ENCODE results near the gene CENPP.

CENPP gene

DNA sequence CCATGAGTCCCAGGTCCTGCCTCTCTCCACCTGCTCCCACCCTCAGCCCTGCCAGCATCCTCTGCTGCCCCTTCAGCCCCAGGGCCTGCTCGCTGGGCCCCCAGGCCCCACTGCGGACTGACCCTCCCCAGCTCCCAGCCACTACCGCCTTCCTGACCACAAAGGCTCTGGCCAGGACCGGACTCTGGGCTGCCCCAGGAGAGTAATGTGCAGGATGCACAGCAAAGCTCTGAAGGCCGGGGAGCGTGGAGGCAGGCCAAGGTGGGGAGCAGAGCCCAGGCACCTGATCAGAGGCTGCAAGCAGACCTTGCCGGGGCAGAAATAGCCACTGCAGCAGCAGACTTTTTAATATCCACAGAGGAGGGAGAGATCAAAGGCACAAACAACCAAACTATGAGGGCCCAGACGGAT lies 316.3 kb downstream of the CENPP start:
- Histone ChIP-seq H2AFZ (ENCODE audit: low read length) (no peak overlapping the region), H3K79me2 (ENCODE audit: low read length) (peaks cover 11% of the 10 kb centered on the region; the same call in 1 of the 2 replicates), H3K27ac (ENCODE audit: low read length) (no peak overlapping the region), H3K27me3 (replicated peaks; ENCODE audit: insufficient read depth, low read length) (no peaks in the 10 kb centered on the region), H4K20me1 (ENCODE audit: insufficient read depth, low read length) (no peaks in the 10 kb centered on the region), H3K9ac (ENCODE audit: low read length) (no peak overlapping the region), H3K4me1 (ENCODE audit: low read length) (no peaks in the 10 kb centered on the region), H3K4me3 (ENCODE audit: low read length) (no peak overlapping the region), H3K9me3 (replicated peaks; ENCODE audit: insufficient read depth, low read length) (no peaks in the 10 kb centered on the region), H3K4me2 (ENCODE audit: low read depth, low read length) (no peak overlapping the region), H3K36me3 (replicated peaks; ENCODE audit: insufficient read depth, low read length) (peaks cover 5% of the 10 kb centered on the region; the same call in 1 of the 2 replicates), H3K9me2 (replicated peaks; ENCODE audit: insufficient read depth, low read length) (no peaks in the 10 kb centered on the region), H3F3A (ENCODE audit: insufficient read depth, low read length) (no peaks in the 10 kb centered on the region)
- TF ChIP-seq, protein P1, sequence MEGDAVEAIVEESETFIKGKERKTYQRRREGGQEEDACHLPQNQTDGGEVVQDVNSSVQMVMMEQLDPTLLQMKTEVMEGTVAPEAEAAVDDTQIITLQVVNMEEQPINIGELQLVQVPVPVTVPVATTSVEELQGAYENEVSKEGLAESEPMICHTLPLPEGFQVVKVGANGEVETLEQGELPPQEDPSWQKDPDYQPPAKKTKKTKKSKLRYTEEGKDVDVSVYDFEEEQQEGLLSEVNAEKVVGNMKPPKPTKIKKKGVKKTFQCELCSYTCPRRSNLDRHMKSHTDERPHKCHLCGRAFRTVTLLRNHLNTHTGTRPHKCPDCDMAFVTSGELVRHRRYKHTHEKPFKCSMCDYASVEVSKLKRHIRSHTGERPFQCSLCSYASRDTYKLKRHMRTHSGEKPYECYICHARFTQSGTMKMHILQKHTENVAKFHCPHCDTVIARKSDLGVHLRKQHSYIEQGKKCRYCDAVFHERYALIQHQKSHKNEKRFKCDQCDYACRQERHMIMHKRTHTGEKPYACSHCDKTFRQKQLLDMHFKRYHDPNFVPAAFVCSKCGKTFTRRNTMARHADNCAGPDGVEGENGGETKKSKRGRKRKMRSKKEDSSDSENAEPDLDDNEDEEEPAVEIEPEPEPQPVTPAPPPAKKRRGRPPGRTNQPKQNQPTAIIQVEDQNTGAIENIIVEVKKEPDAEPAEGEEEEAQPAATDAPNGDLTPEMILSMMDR (IDR thresholded peaks at IDR 0.05; ENCODE audit: low read length): no peak
- TF ChIP-seq EZH2phosphoT487 (IDR thresholded peaks at IDR 0.05; ENCODE audit: low read length): no peak
- TF ChIP-seq EZH2 (optimal IDR thresholded peaks at IDR 0.05; ENCODE audit: low read depth, low read length): no peak
- DNase-seq: no peak

DNA sequence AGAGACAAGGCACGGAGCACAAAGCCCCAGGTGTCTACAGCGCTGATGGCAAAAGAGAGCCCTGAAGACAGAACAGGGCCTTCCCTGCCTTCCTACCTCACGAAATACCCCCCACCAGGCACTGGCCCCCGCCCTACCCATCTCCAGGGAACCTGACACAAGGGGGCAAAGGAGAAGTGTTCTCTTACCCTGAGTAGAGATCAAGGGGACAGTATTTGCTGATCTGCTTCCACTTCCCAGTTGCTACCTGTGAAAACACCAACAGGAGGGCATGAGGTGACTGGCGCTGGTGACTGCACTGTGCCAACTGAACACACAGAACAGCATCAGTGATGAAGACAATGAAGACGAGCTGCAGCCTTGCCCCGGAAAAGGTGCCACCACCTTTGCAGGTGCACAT lies 316.8 kb downstream of the CENPP start:
- no peak for TF ChIP-seq EZH2phosphoT487 (IDR thresholded peaks at IDR 0.05; ENCODE audit: low read length)
- no peak for TF ChIP-seq EZH2 (optimal IDR thresholded peaks at IDR 0.05; ENCODE audit: low read depth, low read length)
- TF ChIP-seq, protein P1 (IDR thresholded peaks at IDR 0.05; ENCODE audit: low read length): no peak
- Histone ChIP-seq H3F3A (ENCODE audit: insufficient read depth, low read length) (no peaks in the 10 kb centered on the region), H3K27me3 (replicated peaks; ENCODE audit: insufficient read depth, low read length) (no peaks in the 10 kb centered on the region), H3K9me3 (replicated peaks; ENCODE audit: insufficient read depth, low read length) (no peaks in the 10 kb centered on the region), H3K4me1 (ENCODE audit: low read length) (no peaks in the 10 kb centered on the region), H4K20me1 (ENCODE audit: insufficient read depth, low read length) (no peaks in the 10 kb centered on the region), H3K36me3 (replicated peaks; ENCODE audit: insufficient read depth, low read length) (peaks cover 5% of the 10 kb centered on the region; the same call in 1 of the 2 replicates), H3K4me3 (ENCODE audit: low read length) (no peak overlapping the region), H3K9me2 (replicated peaks; ENCODE audit: insufficient read depth, low read length) (no peaks in the 10 kb centered on the region), H2AFZ (ENCODE audit: low read length) (no peak overlapping the region), H3K4me2 (ENCODE audit: low read depth, low read length) (no peak overlapping the region), H3K27ac (ENCODE audit: low read length) (no peak overlapping the region), H3K79me2 (ENCODE audit: low read length) (peaks cover 11% of the 10 kb centered on the region; the same call in 1 of the 2 replicates), H3K9ac (ENCODE audit: low read length) (no peak overlapping the region)
- no peak for DNase-seq

DNA sequence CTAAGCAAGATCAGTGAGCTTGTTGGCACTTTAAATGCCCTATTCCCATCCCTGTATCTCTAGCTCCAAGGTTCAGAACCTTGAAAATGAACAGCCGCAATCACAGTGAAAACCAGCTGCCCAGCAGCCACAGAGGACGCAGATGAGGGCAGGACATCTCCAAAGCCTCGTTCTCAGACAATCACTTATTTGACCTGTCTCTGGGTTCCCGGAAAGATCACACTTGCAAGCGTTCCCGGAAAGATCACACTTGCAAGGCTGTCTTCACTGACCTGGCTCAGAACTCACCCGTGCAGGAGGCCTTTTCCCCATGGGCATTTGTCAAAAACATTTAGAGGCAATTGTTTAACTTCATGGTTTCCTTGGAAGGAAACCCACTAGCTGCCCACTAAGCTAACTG lies 318.5 kb downstream of the CENPP start:
- Histone ChIP-seq H3K36me3 (replicated peaks; ENCODE audit: insufficient read depth, low read length) (peaks cover 5% of the 10 kb centered on the region; the same call in 1 of the 2 replicates), H3K79me2 (ENCODE audit: low read length) (peaks cover 11% of the 10 kb centered on the region; the same call in 1 of the 2 replicates), H2AFZ (ENCODE audit: low read length) (no peak overlapping the region), H4K20me1 (ENCODE audit: insufficient read depth, low read length) (no peaks in the 10 kb centered on the region), H3K27ac (ENCODE audit: low read length) (no peak overlapping the region), H3K4me3 (ENCODE audit: low read length) (no peak overlapping the region), H3K9me2 (replicated peaks; ENCODE audit: insufficient read depth, low read length) (no peaks in the 10 kb centered on the region), H3K4me2 (ENCODE audit: low read depth, low read length) (no peak overlapping the region), H3F3A (ENCODE audit: insufficient read depth, low read length) (no peaks in the 10 kb centered on the region), H3K9me3 (replicated peaks; ENCODE audit: insufficient read depth, low read length) (no peaks in the 10 kb centered on the region), H3K9ac (ENCODE audit: low read length) (no peak overlapping the region), H3K4me1 (ENCODE audit: low read length) (no peaks in the 10 kb centered on the region), H3K27me3 (replicated peaks; ENCODE audit: insufficient read depth, low read length) (no peaks in the 10 kb centered on the region)
- DNase-seq: no peak
- TF ChIP-seq EZH2 (optimal IDR thresholded peaks at IDR 0.05; ENCODE audit: low read depth, low read length) (no peak), EZH2phosphoT487 (IDR thresholded peaks at IDR 0.05; ENCODE audit: low read length) (no peak)
- TF ChIP-seq, protein P1 (IDR thresholded peaks at IDR 0.05; ENCODE audit: low read length): no peak

Data from MM.1S (cell line).